ENCODE data around the gene MTMR4.

MTMR4 gene

DNA sequence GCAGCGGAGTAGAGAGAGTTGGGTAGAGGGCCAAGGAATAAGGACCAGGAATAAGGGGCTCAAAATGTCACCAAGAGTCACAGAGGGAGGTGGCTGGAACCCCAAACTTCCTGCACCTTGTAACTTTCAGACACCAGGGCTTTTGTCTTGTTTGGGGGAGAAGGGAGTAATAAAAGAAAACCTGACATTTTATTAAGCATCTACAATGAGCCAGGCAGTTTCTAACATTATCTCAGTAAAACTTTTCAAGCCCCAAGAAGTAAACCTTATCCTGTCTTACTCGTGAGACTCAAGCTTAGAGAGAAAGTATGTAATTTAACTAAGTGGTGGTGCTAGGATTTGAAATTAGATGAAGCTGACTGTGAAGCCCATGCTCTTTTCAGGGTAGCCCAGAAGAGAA is 848 bp upstream of the MTMR4 start:
- DNase-seq (ENCODE audit: low read depth, low spot score) = no peak
- POLR2A ChIA-PET = interaction anchor here (0.6 to 1.2 kb wide), 2 partner anchors 116 to 143 kb away, joined by 3 to 9 read pairs; no protein-coding TSS in a partner anchor
- TF ChIP-seq, protein P1, sequence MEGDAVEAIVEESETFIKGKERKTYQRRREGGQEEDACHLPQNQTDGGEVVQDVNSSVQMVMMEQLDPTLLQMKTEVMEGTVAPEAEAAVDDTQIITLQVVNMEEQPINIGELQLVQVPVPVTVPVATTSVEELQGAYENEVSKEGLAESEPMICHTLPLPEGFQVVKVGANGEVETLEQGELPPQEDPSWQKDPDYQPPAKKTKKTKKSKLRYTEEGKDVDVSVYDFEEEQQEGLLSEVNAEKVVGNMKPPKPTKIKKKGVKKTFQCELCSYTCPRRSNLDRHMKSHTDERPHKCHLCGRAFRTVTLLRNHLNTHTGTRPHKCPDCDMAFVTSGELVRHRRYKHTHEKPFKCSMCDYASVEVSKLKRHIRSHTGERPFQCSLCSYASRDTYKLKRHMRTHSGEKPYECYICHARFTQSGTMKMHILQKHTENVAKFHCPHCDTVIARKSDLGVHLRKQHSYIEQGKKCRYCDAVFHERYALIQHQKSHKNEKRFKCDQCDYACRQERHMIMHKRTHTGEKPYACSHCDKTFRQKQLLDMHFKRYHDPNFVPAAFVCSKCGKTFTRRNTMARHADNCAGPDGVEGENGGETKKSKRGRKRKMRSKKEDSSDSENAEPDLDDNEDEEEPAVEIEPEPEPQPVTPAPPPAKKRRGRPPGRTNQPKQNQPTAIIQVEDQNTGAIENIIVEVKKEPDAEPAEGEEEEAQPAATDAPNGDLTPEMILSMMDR (IDR thresholded peaks at IDR 0.05; ENCODE audit: insufficient read depth, low read length, missing control alignments) = no peak
- CTCF ChIA-PET = interaction anchor here (0.7 to 1.6 kb wide), 4 partner anchors 9 to 490 kb away, joined by 3 to 8 read pairs (median 4); no protein-coding TSS in a partner anchor
- H3K4me3 ChIP-seq (ENCODE audit: low read depth, low read length) = no peak overlapping the region; the same call in 1 of the 2 replicates

GRCh38 chr17:58514770-58515157 is 326 bp upstream of the MTMR4 start:
- POLR2A ChIA-PET = interaction anchor here (0.6 to 1.2 kb wide), 2 partner anchors 116 to 144 kb away, joined by 3 to 9 read pairs; no protein-coding TSS in a partner anchor
- H3K4me3 ChIP-seq (ENCODE audit: low read depth, low read length) = peak overlapping the region; percentile 77
- TF ChIP-seq, protein P1 (IDR thresholded peaks at IDR 0.05; ENCODE audit: insufficient read depth, low read length, missing control alignments) = no peak
- CTCF ChIA-PET = interaction anchor here (0.7 to 1.6 kb wide), 5 partner anchors 9 to 491 kb away, joined by 3 to 8 read pairs (median 4); no protein-coding TSS in a partner anchor
- DNase-seq (ENCODE audit: low read depth, low spot score) = no peak

- ChIA-PET CTCF (interaction anchor here (0.5 to 1.4 kb wide), 2 partner anchors 11 to 930 kb away, joined by 3 read pairs; no protein-coding TSS in a partner anchor), POLR2A (no interaction called here)
- H3K4me3 ChIP-seq (ENCODE audit: low read depth, low read length) = peak overlapping the region; percentile 77
- no peak for DNase-seq (ENCODE audit: low read depth, low spot score)
- TF ChIP-seq, protein P1 (IDR thresholded peaks at IDR 0.05; ENCODE audit: insufficient read depth, low read length, missing control alignments) = no peak
Measured at GRCh38 chr17:58513267-58513964, 1.0 kb downstream of the MTMR4 start.

DNA sequence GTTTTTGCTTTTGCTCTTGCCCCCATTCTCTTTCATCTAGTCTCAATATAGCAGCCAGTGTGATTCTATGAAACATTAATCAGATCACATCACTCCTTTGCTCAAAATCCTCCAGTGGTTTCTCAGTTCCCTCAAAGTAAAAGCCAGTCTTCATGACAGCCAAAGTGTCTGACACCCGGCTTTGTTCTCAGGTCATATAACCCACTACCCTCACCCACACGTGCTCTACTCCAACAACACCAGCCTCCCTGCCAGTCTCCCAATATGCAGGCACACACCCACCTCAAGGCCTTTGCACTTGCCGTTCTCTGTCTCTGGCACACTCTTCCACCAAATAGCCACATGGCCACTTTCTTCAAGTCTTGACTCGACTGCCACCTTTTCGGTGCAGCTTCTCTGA is 4.4 kb downstream of the MTMR4 start:
- TF ChIP-seq, protein P1 (IDR thresholded peaks at IDR 0.05; ENCODE audit: insufficient read depth, low read length, missing control alignments) = no peak
- DNase-seq (ENCODE audit: low read depth, low spot score) = no peak
- no peak overlapping the region for H3K4me3 ChIP-seq (ENCODE audit: low read depth, low read length)
- ChIA-PET POLR2A (no interaction called here), CTCF (interaction anchor here (2.0 kb wide), 1 partner anchor 10 kb away, joined by 5 read pairs; no protein-coding TSS in a partner anchor)

GRCh38 chr17:58508341-58509067 is 5.9 kb downstream of the MTMR4 start:
- TF ChIP-seq, protein P1 (IDR thresholded peaks at IDR 0.05; ENCODE audit: insufficient read depth, low read length, missing control alignments) = no peak
- ChIA-PET POLR2A (no interaction called here), CTCF (no interaction called here)
- no peak for DNase-seq (ENCODE audit: low read depth, low spot score)
- H3K4me3 ChIP-seq (ENCODE audit: low read depth, low read length) = no peak overlapping the region

- DNase-seq (ENCODE audit: low read depth, low spot score) = no peak
- ChIA-PET CTCF (no interaction called here), POLR2A (no interaction called here)
- no peak overlapping the region for H3K4me3 ChIP-seq (ENCODE audit: low read depth, low read length)
- TF ChIP-seq, protein P1 (IDR thresholded peaks at IDR 0.05; ENCODE audit: insufficient read depth, low read length, missing control alignments) = no peak
Measured at GRCh38 chr17:58507123-58507634, 7.3 kb downstream of the MTMR4 start.
